ENCODE data around the gene PPP1R9A.

The PPP1R9A gene

GRCh38 chr7:95279417-95279816 lies 372.0 kb downstream of the PPP1R9A start:
- no peak for DNase-seq (ENCODE audit: low read depth)
- no peaks in the 10 kb centered on the region for H3K36me3 ChIP-seq (ENCODE audit: control insufficient read depth, insufficient read depth, low read length, severe bottlenecking)
- H3K9ac ChIP-seq (ENCODE audit: low read length): no peak overlapping the region
- H3K27me3 ChIP-seq (replicated peaks; ENCODE audit: control insufficient read depth, insufficient read depth, low read length): no peaks in the 10 kb centered on the region
- no peaks in the 10 kb centered on the region for H3K9me3 ChIP-seq (ENCODE audit: control insufficient read depth, low read length)
- no peak overlapping the region for H3K4me3 ChIP-seq (ENCODE audit: low read length)
- H3K4me1 ChIP-seq (ENCODE audit: control insufficient read depth, insufficient read depth, low read length): no peaks in the 10 kb centered on the region

- no peaks in the 10 kb centered on the region for H3K27me3 ChIP-seq (replicated peaks; ENCODE audit: control insufficient read depth, insufficient read depth, low read length)
- no peak overlapping the region for H3K4me3 ChIP-seq (ENCODE audit: low read length)
- no peak overlapping the region for H3K9ac ChIP-seq (ENCODE audit: low read length)
- no peaks in the 10 kb centered on the region for H3K9me3 ChIP-seq (ENCODE audit: control insufficient read depth, low read length)
- no peak for DNase-seq (ENCODE audit: low read depth)
- H3K36me3 ChIP-seq (ENCODE audit: control insufficient read depth, insufficient read depth, low read length, severe bottlenecking): no peaks in the 10 kb centered on the region
- no peaks in the 10 kb centered on the region for H3K4me1 ChIP-seq (ENCODE audit: control insufficient read depth, insufficient read depth, low read length)
These were observed 378.7 kb downstream of the PPP1R9A start for GRCh38 chr7:95286096-95286495.

- H3K4me3 ChIP-seq (ENCODE audit: low read length): no peak overlapping the region
- H3K27me3 ChIP-seq (replicated peaks; ENCODE audit: control insufficient read depth, insufficient read depth, low read length): no peaks in the 10 kb centered on the region
- H3K4me1 ChIP-seq (ENCODE audit: control insufficient read depth, insufficient read depth, low read length): no peaks in the 10 kb centered on the region
- H3K36me3 ChIP-seq (ENCODE audit: control insufficient read depth, insufficient read depth, low read length, severe bottlenecking): no peaks in the 10 kb centered on the region
- no peak overlapping the region for H3K9ac ChIP-seq (ENCODE audit: low read length)
- H3K9me3 ChIP-seq (ENCODE audit: control insufficient read depth, low read length): no peaks in the 10 kb centered on the region
- DNase-seq (ENCODE audit: low read depth): no peak
These were observed 382.9 kb downstream of the PPP1R9A start for GRCh38 chr7:95290166-95290830.

- no peaks in the 10 kb centered on the region for H3K9me3 ChIP-seq (ENCODE audit: control insufficient read depth, low read length)
- no peaks in the 10 kb centered on the region for H3K27me3 ChIP-seq (replicated peaks; ENCODE audit: control insufficient read depth, insufficient read depth, low read length)
- no peak overlapping the region for H3K4me3 ChIP-seq (ENCODE audit: low read length)
- H3K36me3 ChIP-seq (ENCODE audit: control insufficient read depth, insufficient read depth, low read length, severe bottlenecking): no peaks in the 10 kb centered on the region
- H3K4me1 ChIP-seq (ENCODE audit: control insufficient read depth, insufficient read depth, low read length): no peaks in the 10 kb centered on the region
- DNase-seq (ENCODE audit: low read depth): no peak
- H3K9ac ChIP-seq (ENCODE audit: low read length): no peak overlapping the region
These were observed 388.0 kb downstream of the PPP1R9A start for GRCh38 chr7:95295397-95295796.

- Histone ChIP-seq H3K27me3 (replicated peaks; ENCODE audit: control insufficient read depth, insufficient read depth, low read length) (no peaks in the 10 kb centered on the region), H3K4me1 (ENCODE audit: control insufficient read depth, insufficient read depth, low read length) (no peaks in the 10 kb centered on the region), H3K36me3 (ENCODE audit: control insufficient read depth, insufficient read depth, low read length, severe bottlenecking) (no peaks in the 10 kb centered on the region), H3K9me3 (ENCODE audit: control insufficient read depth, low read length) (no peaks in the 10 kb centered on the region), H3K4me3 (ENCODE audit: low read length) (no peak overlapping the region), H3K9ac (ENCODE audit: low read length) (no peak overlapping the region)
- no peak for DNase-seq (ENCODE audit: low read depth)
These were observed 389.1 kb downstream of the PPP1R9A start for GRCh38 chr7:95296456-95296855.

GRCh38 chr7:95297041-95297440 lies 389.6 kb downstream of the PPP1R9A start:
- DNase-seq (ENCODE audit: low read depth): no peak
- Histone ChIP-seq H3K36me3 (ENCODE audit: control insufficient read depth, insufficient read depth, low read length, severe bottlenecking) (no peaks in the 10 kb centered on the region), H3K4me3 (ENCODE audit: low read length) (no peak overlapping the region), H3K4me1 (ENCODE audit: control insufficient read depth, insufficient read depth, low read length) (no peaks in the 10 kb centered on the region), H3K9me3 (ENCODE audit: control insufficient read depth, low read length) (no peaks in the 10 kb centered on the region), H3K27me3 (replicated peaks; ENCODE audit: control insufficient read depth, insufficient read depth, low read length) (no peaks in the 10 kb centered on the region), H3K9ac (ENCODE audit: low read length) (no peak overlapping the region)

GRCh38 chr7:95298091-95298490 lies 390.7 kb downstream of the PPP1R9A start:
- H3K4me3 ChIP-seq (ENCODE audit: low read length): no peak overlapping the region
- no peaks in the 10 kb centered on the region for H3K27me3 ChIP-seq (replicated peaks; ENCODE audit: control insufficient read depth, insufficient read depth, low read length)
- no peak for DNase-seq (ENCODE audit: low read depth)
- H3K36me3 ChIP-seq (ENCODE audit: control insufficient read depth, insufficient read depth, low read length, severe bottlenecking): no peaks in the 10 kb centered on the region
- H3K9ac ChIP-seq (ENCODE audit: low read length): no peak overlapping the region
- no peaks in the 10 kb centered on the region for H3K9me3 ChIP-seq (ENCODE audit: control insufficient read depth, low read length)
- no peaks in the 10 kb centered on the region for H3K4me1 ChIP-seq (ENCODE audit: control insufficient read depth, insufficient read depth, low read length)

- no peaks in the 10 kb centered on the region for H3K27me3 ChIP-seq (replicated peaks; ENCODE audit: control insufficient read depth, insufficient read depth, low read length)
- no peak for DNase-seq (ENCODE audit: low read depth)
- H3K4me1 ChIP-seq (ENCODE audit: control insufficient read depth, insufficient read depth, low read length): peaks cover under 1% of the 10 kb centered on the region
- H3K4me3 ChIP-seq (ENCODE audit: low read length): no peak overlapping the region
- H3K36me3 ChIP-seq (ENCODE audit: control insufficient read depth, insufficient read depth, low read length, severe bottlenecking): no peaks in the 10 kb centered on the region
- no peak overlapping the region for H3K9ac ChIP-seq (ENCODE audit: low read length)
- H3K9me3 ChIP-seq (ENCODE audit: control insufficient read depth, low read length): no peaks in the 10 kb centered on the region
These were observed 395.9 kb downstream of the PPP1R9A start for GRCh38 chr7:95303013-95303905.

- no peak overlapping the region for H3K4me3 ChIP-seq (ENCODE audit: low read length)
- H3K36me3 ChIP-seq (ENCODE audit: control insufficient read depth, insufficient read depth, low read length, severe bottlenecking): no peaks in the 10 kb centered on the region
- H3K4me1 ChIP-seq (ENCODE audit: control insufficient read depth, insufficient read depth, low read length): peaks cover 7% of the 10 kb centered on the region
- no peak overlapping the region for H3K9ac ChIP-seq (ENCODE audit: low read length)
- H3K27me3 ChIP-seq (replicated peaks; ENCODE audit: control insufficient read depth, insufficient read depth, low read length): no peaks in the 10 kb centered on the region
- H3K9me3 ChIP-seq (ENCODE audit: control insufficient read depth, low read length): no peaks in the 10 kb centered on the region
- DNase-seq (ENCODE audit: low read depth): no peak
These were observed 397.6 kb downstream of the PPP1R9A start for GRCh38 chr7:95304990-95305389.

- DNase-seq (ENCODE audit: low read depth): no peak
- Histone ChIP-seq H3K9ac (ENCODE audit: low read length) (no peak overlapping the region), H3K4me3 (ENCODE audit: low read length) (no peak overlapping the region), H3K36me3 (ENCODE audit: control insufficient read depth, insufficient read depth, low read length, severe bottlenecking) (no peaks in the 10 kb centered on the region), H3K9me3 (ENCODE audit: control insufficient read depth, low read length) (no peaks in the 10 kb centered on the region), H3K27me3 (replicated peaks; ENCODE audit: control insufficient read depth, insufficient read depth, low read length) (peaks cover 2% of the 10 kb centered on the region), H3K4me1 (ENCODE audit: control insufficient read depth, insufficient read depth, low read length) (peaks cover 7% of the 10 kb centered on the region)
These were observed 402.6 kb downstream of the PPP1R9A start for GRCh38 chr7:95309951-95310350.

GRCh38 chr7:95311389-95311788 lies 404.0 kb downstream of the PPP1R9A start:
- DNase-seq (ENCODE audit: low read depth): no peak
- H3K27me3 ChIP-seq (replicated peaks; ENCODE audit: control insufficient read depth, insufficient read depth, low read length): peaks cover 2% of the 10 kb centered on the region
- H3K9me3 ChIP-seq (ENCODE audit: control insufficient read depth, low read length): no peaks in the 10 kb centered on the region
- no peak overlapping the region for H3K4me3 ChIP-seq (ENCODE audit: low read length)
- peaks cover 7% of the 10 kb centered on the region for H3K4me1 ChIP-seq (ENCODE audit: control insufficient read depth, insufficient read depth, low read length)
- H3K9ac ChIP-seq (ENCODE audit: low read length): no peak overlapping the region
- H3K36me3 ChIP-seq (ENCODE audit: control insufficient read depth, insufficient read depth, low read length, severe bottlenecking): no peaks in the 10 kb centered on the region
